ENCODE measurements around the gene ZC3HAV1. TPM values are rescaled to one million over a fixed set of nuclear protein-coding genes. Genes with fewer than 3 reads are reported as not detected.
A peak's percentile ranks its signal among the peaks of the same experiment; 100 is the strongest.

Gene ZC3HAV1
- total and polyA plus RNA-seq, 2 of the 13 experiments (the other 11 are each of a cell fraction or from before 2014, with no cell fraction given): 12.7 to 23.7 TPM

GRCh38 chr7:139035586-139036353, 73.8 kb downstream of the ZC3HAV1 start, which contains the start of gene ZC3HAV1L (continued):
- TF ChIP-seq ZNF503 (CRISPR knock-in tag; IDR thresholded peaks at IDR 0.05) (no peak), THAP7 (CRISPR knock-in tag; IDR thresholded peaks at IDR 0.05) (peak; percentile 67; the same call in 1 of the 2 replicates), SSRP1 (CRISPR knock-in tag; IDR thresholded peaks at IDR 0.05) (no peak), CBX2 (IDR thresholded peaks at IDR 0.05; ENCODE audit: low read depth, low read length) (no peak), CBX2 (CRISPR knock-in tag; IDR thresholded peaks at IDR 0.05; ENCODE audit: low read depth) (no peak), KLF15 (CRISPR knock-in tag; IDR thresholded peaks at IDR 0.05; ENCODE audit: borderline replicate concordance) (no peak), ZNF382 (CRISPR knock-in tag; IDR thresholded peaks at IDR 0.05; ENCODE audit: borderline replicate concordance) (no peak), NFRKB (IDR thresholded peaks at IDR 0.05) (no peak), SRSF4 (IDR thresholded peaks at IDR 0.05; ENCODE audit: low read depth, low read length, poor library complexity, severe bottlenecking) (no peak), ZNF263 (CRISPR knock-in tag; IDR thresholded peaks at IDR 0.05) (no peak), PCBP2 (optimal IDR thresholded peaks at IDR 0.05; ENCODE audit: low read depth, low read length, poor library complexity, severe bottlenecking) (no peak), MEIS1 (CRISPR knock-in tag; IDR thresholded peaks at IDR 0.05; ENCODE audit: borderline replicate concordance) (no peak), FOXA1 (IDR thresholded peaks at IDR 0.05) (no peak), FOXA1 (CRISPR knock-in tag; IDR thresholded peaks at IDR 0.05) (0 out of 2 replicates have a peak, but pooled peaks have one; percentile 6), ZNF562 (CRISPR knock-in tag; IDR thresholded peaks at IDR 0.05; ENCODE audit: borderline replicate concordance) (no peak), ZNF784 (CRISPR knock-in tag; IDR thresholded peaks at IDR 0.05; ENCODE audit: borderline replicate concordance) (no peak; the same call in 1 of the 2 replicates), CSRNP2 (CRISPR knock-in tag; conservative IDR thresholded peaks at IDR 0.05; ENCODE audit: low read depth) (no peak), ELF4 (CRISPR knock-in tag; IDR thresholded peaks at IDR 0.05; ENCODE audit: borderline replicate concordance) (no peak), ZNF788 (CRISPR knock-in tag; IDR thresholded peaks at IDR 0.05; ENCODE audit: borderline replicate concordance) (peak; percentile 60; the same call in 1 of the 2 replicates), MED8 (CRISPR knock-in tag; IDR thresholded peaks at IDR 0.05; ENCODE audit: insufficient replicate concordance) (no peak), MED1 (CRISPR knock-in tag; IDR thresholded peaks at IDR 0.05) (peak; percentile 42; the same call in 1 of the 2 replicates), ZKSCAN8 (CRISPR knock-in tag; IDR thresholded peaks at IDR 0.05; ENCODE audit: borderline replicate concordance) (no peak), EED (CRISPR knock-in tag; IDR thresholded peaks at IDR 0.05) (0 out of 2 replicates have a peak, but pooled peaks have one; percentile 45), ZSCAN9 (CRISPR knock-in tag; IDR thresholded peaks at IDR 0.05; ENCODE audit: borderline replicate concordance) (no peak), ZNF746 (CRISPR knock-in tag; IDR thresholded peaks at IDR 0.05) (no peak; the same call in 1 of the 2 replicates)
